GM19397 (cell line): ENCODE measurements around the gene TRIM25.

Experiments used
- ATAC-seq: cut with Tn5 transposase; IDR thresholded peaks from one replicate; pipeline ENCODE4 v1.9.1; 2021; ENCODE audit warnings: mild to moderate bottlenecking, moderate library complexity; ENCODE audit not compliant: unreplicated experiment

The TRIM25 gene

GRCh38 chr17:56896968-56897359, 16.9 kb downstream of the TRIM25 start:
- peak; percentile 61 for ATAC-seq

DNA sequence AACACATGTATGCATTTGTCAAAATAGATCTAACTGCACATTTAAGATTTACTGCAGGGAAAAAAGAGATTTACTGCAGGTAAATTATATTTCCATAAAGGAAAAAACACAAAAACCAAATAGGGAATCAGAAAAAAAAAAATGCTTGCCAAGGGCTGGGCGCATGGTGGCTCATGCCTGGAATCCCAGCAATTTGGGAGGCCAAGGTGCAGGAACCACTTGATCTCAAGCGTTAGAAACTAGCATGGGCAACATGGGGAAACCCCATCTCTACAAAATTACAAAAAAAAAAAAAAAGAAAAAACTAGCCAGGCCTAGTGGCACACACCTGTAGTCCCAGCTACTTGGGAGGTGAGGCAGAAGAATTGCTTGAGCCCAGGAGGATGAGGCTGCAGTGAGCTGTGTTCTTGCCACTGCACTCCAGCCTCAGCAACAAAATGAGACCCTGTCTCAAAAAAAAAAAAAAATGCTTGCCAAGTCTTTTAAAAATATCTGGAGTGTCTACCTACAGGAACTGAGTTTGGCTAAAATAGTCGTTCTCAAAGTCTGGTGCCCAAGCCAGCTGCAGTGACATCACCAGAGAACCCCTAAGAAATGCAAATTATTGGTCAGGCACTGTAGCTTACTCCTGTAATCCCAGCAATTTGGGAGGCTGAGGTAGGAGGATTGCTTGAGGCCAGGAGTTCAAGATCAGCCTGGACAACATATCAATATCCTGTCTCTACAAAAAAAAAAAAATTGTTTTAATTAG, 17.5 kb downstream of the TRIM25 start:
- ATAC-seq, result no peak

DNA sequence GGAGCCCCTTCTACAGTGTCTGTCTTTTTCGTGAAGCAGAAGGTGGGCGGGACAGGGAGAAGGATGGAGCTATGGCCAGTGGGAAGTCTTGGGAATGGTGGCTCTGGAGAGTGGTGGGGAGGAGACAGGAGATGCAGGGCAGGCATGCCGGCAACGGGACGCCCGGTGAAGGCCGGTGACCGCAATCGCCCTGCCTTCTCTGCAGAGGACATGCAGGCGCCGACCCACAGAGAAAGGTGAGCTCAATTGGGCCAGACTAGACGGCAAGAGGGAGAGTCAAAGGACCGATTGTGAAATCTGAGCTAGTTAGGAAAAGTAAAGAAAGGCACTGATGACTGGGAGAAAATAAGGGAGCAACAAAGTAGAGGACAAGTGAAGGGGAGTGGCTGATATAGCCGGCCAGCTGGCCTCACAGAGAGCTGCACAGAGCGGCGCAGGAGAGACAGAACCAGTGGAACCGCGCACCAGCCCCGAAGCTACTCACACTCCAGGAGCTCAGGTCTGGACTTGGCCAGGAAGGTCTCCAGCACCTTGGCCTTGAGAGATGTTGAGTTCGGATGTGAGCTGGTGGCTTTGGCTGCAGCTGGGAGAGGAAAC, 18.9 kb downstream of the TRIM25 start:
- no peak for ATAC-seq

DNA sequence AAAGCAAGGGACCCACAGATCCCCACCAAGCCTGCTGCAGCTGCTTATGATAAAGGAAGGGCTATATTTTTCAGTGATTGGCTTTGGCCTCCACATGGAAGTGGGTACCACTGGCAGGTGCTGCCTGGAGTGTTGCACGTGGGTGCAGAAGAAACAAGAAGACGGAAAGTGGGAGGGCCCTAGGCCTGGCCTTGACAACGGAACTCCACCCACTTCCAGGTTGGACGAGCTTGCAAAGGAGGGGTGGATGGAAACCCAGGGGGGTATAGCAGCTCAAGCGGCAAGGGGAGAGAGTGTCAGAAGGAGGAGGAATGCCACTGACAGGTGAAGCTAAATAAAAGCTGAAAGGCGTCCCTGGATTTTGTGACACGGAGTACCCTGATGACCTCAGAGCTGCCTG, 20.3 kb downstream of the TRIM25 start:
- ATAC-seq, result no peak

GRCh38 chr17:56892333-56892732, 21.5 kb downstream of the TRIM25 start:
- ATAC-seq, result no peak

DNA sequence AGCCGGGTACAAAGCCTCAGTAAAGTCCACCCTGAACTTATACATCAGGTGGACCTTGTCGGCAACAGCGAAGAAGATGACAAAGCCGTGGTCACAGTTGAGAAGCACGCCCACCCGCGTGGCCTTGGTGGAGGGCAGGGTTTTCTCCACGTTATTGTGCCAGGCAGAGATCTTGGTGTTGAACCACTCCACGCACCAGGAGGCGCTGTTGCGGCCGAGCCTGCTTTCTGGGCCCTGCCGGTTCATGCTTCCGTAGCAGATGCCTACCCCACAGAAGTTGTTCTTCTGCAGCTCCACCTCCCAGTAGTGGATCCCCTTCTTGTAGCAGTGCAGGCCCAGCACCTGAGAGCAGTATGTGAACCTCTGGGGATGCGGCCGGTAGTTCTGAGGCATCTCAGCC, 22.1 kb downstream of the TRIM25 start:
- ATAC-seq, result no peak

DNA sequence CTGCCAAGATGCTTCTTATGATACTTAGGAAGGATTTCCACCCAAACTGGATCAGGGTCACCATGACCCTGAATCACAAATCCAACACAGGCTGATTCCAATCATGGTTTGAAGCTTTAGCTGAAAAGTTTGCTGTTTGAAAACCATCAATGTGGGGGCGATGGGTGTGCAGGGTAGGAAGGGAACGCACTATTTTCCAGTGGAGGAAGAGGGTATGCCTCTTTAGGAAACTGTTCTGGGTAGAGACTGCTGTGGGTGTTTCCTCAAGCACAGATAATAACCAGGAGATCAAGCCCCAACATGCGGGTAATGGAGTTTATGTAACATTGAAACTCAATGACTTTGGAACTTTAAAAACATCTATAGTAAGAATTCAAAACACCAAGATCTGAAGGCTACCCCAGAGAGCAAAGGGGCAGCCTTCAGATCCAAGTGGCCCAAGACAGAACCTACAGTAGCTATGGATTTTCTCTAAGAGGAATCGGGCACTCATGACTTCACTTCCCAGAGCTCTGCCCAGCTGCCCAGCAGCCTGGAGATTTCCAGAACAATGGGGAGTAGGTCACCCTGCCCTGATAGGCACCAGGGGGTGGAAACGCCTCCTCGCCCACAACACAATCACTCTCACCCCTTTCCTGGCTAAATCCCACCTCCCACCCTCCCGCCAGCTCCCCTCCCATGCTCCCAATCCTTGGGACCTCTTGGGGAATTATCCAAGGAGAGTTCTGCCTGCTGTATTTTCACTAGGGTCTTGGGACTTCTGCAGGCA, 22.8 kb downstream of the TRIM25 start:
- no peak for ATAC-seq

GRCh38 chr17:56890390-56890789, 23.5 kb downstream of the TRIM25 start:
- no peak for ATAC-seq

GRCh38 chr17:56887552-56888467, 26.0 kb downstream of the TRIM25 start:
- ATAC-seq, result no peak

DNA sequence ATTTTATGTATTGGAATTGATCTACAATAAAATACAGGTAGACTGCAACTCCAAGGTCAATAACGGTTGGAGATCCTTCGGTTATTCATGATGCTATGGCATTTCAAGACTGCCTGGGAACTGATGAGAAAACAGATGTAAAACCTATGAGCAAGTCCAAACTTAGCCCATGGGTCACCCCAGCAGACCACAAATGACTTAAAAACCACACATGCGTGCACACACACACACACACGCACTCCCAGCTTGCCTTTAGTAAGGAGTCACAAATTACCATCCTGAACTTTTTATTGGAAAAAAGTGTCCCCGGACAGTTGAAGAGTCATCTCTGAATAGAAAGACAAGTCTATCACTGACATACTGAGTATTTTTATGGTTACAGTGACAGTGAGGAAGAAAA, 26.7 kb downstream of the TRIM25 start:
- no peak for ATAC-seq

GRCh38 chr17:56886288-56886731, 27.5 kb downstream of the TRIM25 start:
- no peak for ATAC-seq

DNA sequence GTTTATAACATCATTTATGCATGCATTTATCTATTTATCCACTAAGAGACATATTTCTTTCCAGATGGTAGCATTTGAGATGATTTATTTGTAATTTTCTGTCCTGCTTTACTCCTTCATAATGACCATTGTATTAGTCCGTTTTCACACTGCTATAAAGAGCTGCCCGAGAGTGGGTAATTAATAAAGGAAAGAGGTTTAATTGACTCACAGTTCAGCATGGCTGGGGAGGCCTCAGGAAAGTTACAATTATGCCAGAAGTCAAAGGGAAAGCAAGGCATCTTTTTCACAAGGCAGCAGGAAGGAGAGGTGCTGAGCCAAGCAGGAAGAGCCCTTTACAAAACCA, 28.6 kb downstream of the TRIM25 start:
- ATAC-seq, result no peak

DNA sequence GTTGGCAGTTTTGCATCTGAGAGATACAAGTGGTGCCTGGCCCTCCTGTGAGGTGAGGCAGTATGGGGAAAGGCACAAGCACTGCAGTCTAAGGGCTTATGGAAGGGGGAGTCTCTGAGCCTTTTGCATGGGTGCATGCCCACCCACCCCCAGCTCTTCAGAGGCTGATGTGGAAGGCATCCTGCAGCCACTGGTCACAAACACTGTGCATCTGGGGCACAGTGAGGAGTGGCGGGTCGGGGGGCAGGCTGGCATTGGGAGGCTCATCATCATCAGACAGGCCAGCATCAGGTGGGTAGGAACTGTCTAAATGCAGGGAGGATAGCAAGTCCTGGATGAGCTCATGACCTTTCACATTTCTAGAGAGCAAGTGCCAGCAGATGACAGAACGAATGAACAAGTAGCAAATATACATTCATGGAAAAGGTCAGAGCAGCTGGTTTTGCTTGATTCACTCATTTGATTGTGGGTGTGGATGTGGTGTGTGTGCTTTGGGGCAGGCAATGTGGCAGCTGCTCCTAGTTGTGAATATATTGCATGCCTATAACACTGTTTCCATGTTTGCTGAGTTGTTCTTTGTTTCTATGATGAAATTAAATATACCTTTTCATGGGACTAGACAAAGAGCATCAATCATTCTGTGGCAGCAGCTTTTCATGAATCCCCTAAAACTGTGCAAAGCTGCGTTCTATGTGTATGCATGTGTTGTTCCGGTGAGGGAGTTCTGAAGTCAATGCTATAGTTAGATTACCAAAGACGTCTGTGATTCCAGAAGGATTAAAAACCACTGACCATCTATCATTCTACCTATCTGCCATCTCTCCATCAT, 29.2 kb downstream of the TRIM25 start:
- ATAC-seq, result no peak

- ATAC-seq, result no peak
These were observed 30.2 kb downstream of the TRIM25 start for GRCh38 chr17:56883616-56884015.

GRCh38 chr17:56881685-56882295, 32.1 kb downstream of the TRIM25 start:
- ATAC-seq, result no peak

DNA sequence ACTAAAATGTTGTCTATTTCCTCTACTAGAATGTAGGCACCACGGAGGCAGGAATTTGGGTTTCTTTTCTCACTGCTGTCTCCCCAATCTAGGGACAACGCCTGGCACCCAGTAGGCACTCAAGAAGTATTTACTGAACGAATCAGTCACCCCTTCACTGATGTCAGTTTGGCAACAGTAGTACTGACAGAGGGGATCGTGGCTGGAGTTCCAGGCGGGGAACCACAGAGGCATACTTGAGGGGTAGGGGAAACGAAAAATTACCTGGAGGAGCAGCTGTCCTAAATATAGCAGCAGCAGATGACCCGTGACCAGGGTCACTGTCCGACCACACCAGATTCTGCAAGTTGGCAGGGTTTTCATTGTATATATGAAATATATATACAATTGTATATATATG, 33.3 kb downstream of the TRIM25 start:
- no peak for ATAC-seq

- ATAC-seq, result no peak
These were observed 33.7 kb downstream of the TRIM25 start for GRCh38 chr17:56880133-56880532.

DNA sequence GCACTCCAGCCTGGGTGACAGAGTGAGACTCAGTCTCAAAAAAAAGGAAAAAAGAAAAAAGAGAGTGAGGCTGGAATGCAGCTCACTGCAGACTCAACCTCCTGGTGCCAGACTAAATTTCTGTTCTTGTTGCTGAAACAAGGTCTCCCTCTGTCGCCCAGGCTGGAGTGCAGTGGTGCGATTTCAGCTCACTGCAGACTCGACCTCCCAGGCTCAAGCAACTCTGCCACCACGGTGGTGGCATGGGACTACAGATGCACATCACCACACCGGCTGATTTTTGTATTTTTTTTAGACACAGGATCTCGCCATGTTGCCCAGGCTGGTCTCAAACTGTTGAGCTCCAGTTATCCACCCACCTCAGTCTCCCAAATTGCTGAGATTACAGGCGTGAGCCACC, 34.6 kb downstream of the TRIM25 start:
- ATAC-seq, result no peak

GRCh38 chr17:56876766-56877179, 37.1 kb downstream of the TRIM25 start:
- ATAC-seq, result no peak
